Parathyroid adenoma (tissue), 2 donors: Measurements from ENCODE around the gene RMC1.

Experiments
- H2AFZ ChIP-seq: fragments of 300-600 bp; sonication (generic); one replicate; pipeline ENCODE4 v1.7.0; 2017; ENCODE audit warnings: antibody characterized with exemption, mild to moderate bottlenecking
- H3K27ac ChIP-seq: fragments of 300-600 bp; sonication (generic); one replicate; pipeline ENCODE4 v1.7.0; 2017
- H3K27me3 ChIP-seq: fragments of 300-600 bp; sonication (generic); one replicate; pipeline ENCODE4 v1.7.0; 2017; ENCODE audit warnings: low read length; ENCODE audit not compliant: control insufficient read depth, insufficient read depth
- H3K36me3 ChIP-seq: fragments of 300-600 bp; sonication (generic); one replicate; pipeline ENCODE4 v1.7.0; 2017; ENCODE audit warnings: low read length; ENCODE audit not compliant: control insufficient read depth, insufficient read depth
- H3K4me1 ChIP-seq: fragments of 300-600 bp; sonication (generic); one replicate; pipeline ENCODE4 v1.7.0; 2017; ENCODE audit warnings: control low read depth
- H3K4me2 ChIP-seq: fragments of 300-600 bp; sonication (generic); one replicate; pipeline ENCODE4 v1.7.0; 2017; ENCODE audit warnings: low read length
- H3K4me3 ChIP-seq: fragments of 300-600 bp; sonication (generic); one replicate; pipeline ENCODE4 v1.7.0; 2017; ENCODE audit warnings: low read depth, low read length
- H3K79me2 ChIP-seq: fragments of 300-600 bp; sonication (generic); one replicate; pipeline ENCODE4 v1.7.0; 2017; ENCODE audit warnings: control low read depth
- H3K9ac ChIP-seq: fragments of 300-600 bp; sonication (generic); one replicate; pipeline ENCODE4 v1.7.0; 2017; ENCODE audit warnings: mild to moderate bottlenecking
- H3K9me3 ChIP-seq: fragments of 300-600 bp; sonication (generic); one replicate; pipeline ENCODE4 v1.7.0; 2017; ENCODE audit warnings: low read length; ENCODE audit not compliant: control insufficient read depth
- TF ChIP-seq, protein P1 (sequence below): fragments of 300-600 bp; sonication (generic); IDR thresholded peaks from one replicate; pipeline ENCODE4 v1.7.0; 2017; ENCODE audit warnings: antibody characterized with exemption, mild to moderate bottlenecking
- donor health status: primary hyperparathyroidism.

The RMC1 gene

DNA sequence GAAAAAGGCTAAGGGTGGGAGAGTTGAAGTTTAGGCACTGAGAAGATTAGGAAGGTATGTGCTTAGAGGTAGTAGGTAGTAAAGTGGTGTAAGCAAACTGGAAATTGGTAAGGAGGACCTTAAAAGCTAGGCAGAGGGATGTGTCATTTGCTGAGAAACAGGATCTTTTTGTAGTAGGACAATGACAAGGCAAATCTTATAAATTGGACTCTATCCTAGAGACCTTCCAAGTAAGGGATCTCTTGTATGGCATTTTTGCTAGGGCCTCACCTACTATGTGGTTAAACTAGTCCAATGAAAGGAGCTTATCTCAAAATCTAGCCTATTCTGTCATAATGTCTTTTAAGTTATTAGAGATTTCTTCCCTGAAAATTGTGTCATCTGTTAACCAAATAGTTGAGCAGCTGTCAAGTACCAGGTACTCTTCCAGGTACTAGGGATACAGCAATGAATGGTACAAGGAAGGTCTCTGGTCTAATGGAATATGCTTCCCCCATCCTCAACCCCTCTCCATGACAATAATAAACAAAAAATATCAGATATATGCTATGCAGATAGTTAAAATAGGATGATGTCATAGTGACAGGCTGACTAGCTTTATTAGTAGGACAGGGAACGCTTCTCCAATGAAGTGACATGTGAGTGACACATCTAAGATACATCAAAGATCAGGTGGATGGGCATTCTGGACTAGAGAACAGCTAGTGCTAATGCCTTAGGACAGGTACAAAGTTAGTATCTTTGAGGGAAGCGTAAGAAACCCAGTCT is 32.5 kb upstream of the RMC1 start:
- H3K9me3 ChIP-seq: no peaks in the 10 kb centered on the region
- no peak overlapping the region for H3K4me2 ChIP-seq
- H3K4me3 ChIP-seq: no peak overlapping the region
- no peaks in the 10 kb centered on the region for H3K27me3 ChIP-seq
- H3K27ac ChIP-seq: no peak overlapping the region
- no peak overlapping the region for H2AFZ ChIP-seq
- H3K79me2 ChIP-seq: no peaks in the 10 kb centered on the region
- no peaks in the 10 kb centered on the region for H3K36me3 ChIP-seq
- H3K9ac ChIP-seq: no peak overlapping the region
- H3K4me1 ChIP-seq: no peaks in the 10 kb centered on the region
- TF ChIP-seq, protein P1, sequence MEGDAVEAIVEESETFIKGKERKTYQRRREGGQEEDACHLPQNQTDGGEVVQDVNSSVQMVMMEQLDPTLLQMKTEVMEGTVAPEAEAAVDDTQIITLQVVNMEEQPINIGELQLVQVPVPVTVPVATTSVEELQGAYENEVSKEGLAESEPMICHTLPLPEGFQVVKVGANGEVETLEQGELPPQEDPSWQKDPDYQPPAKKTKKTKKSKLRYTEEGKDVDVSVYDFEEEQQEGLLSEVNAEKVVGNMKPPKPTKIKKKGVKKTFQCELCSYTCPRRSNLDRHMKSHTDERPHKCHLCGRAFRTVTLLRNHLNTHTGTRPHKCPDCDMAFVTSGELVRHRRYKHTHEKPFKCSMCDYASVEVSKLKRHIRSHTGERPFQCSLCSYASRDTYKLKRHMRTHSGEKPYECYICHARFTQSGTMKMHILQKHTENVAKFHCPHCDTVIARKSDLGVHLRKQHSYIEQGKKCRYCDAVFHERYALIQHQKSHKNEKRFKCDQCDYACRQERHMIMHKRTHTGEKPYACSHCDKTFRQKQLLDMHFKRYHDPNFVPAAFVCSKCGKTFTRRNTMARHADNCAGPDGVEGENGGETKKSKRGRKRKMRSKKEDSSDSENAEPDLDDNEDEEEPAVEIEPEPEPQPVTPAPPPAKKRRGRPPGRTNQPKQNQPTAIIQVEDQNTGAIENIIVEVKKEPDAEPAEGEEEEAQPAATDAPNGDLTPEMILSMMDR: no peak

DNA sequence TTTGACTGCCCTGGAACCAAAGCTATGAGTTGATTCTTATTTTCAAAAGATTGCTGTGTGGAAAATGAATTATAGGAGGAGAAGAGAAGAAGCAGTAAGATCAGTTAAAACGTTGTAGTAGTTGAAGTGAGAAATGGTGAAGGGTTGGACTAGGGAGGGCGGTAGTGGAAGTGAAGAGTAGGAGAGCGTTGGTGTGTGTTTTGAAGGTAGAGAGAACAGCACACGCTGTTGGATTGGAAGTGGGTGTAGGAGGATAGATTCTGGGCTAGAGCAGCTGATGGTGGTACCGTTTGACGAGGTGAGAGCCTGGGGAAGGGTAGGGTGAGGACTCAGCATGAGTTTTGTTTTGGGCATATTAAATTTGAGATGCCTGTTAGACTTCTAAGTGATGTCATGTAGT is 31.8 kb upstream of the RMC1 start:
- H3K36me3 ChIP-seq: no peaks in the 10 kb centered on the region
- H3K4me1 ChIP-seq: no peaks in the 10 kb centered on the region
- TF ChIP-seq, protein P1: no peak
- no peaks in the 10 kb centered on the region for H3K27me3 ChIP-seq
- H3K79me2 ChIP-seq: no peaks in the 10 kb centered on the region
- no peaks in the 10 kb centered on the region for H3K9me3 ChIP-seq
- H3K27ac ChIP-seq: no peak overlapping the region
- no peak overlapping the region for H3K9ac ChIP-seq
- no peak overlapping the region for H2AFZ ChIP-seq
- H3K4me2 ChIP-seq: no peak overlapping the region
- no peak overlapping the region for H3K4me3 ChIP-seq

DNA sequence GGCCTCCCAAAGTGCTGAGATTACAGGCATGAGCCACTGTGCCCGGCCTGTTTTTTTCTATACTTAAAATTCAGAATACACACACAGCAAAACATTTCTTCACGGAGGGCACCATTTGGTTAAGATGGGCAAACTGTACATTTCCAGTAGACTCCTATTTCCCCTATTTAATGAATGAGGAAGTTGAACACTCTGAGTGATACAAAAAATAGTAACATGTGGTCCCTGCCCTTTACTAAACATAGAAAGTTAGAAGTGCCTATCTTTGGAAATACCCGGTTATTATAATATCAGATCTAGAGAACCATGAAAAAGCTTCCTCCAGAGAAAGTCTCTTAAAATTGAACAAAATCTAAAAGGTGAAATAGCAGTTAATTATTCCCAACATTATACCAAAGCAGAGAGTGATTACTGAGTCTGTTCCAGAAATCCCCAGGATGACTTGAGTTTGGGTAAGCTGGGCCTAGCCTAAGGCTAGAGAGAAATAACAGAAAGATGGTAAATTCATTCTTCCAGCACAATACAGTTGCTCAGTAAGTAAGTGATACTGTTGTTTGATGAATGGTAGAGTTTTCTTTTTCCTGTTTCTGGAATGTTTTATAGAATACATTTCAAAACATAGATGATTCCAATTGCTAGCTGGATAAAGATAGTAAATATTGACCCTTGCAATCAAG is 23.3 kb upstream of the RMC1 start:
- TF ChIP-seq, protein P1: no peak
- H2AFZ ChIP-seq: no peak overlapping the region

DNA sequence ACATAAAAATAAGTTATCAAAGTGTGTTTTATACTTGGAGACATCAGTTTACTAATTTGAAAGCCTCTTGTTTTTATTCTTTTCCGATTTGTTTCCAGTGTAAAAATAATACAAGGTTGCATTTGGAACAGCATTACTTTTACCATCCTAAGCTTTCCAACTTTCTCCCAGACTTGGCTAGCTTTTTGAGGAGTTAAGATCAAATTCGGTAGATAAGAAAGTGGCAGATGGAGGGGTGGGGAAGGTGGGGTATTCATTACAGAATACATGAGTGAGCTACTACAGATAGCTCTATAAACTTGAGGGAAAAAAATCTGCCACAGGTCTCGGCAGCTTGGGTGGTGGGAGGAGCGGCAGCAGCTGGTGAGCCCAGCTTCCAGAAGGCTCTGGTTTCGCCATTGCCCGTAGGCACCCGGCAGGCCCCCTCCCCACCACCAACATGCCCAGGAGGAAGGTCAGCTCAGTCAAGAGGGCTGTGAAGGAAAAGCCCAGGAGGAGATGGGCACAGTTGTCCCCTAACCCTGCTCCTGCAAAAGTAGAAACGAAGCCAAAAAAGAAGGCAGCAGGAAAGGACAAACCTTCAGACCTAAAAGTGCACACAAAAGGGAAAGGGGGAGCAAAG is 18.6 kb upstream of the RMC1 start:
- H3K27me3 ChIP-seq: no peaks in the 10 kb centered on the region
- no peak overlapping the region for H3K27ac ChIP-seq
- no peak overlapping the region for H3K9ac ChIP-seq
- no peak overlapping the region for H3K4me3 ChIP-seq
- no peak overlapping the region for H2AFZ ChIP-seq
- H3K4me1 ChIP-seq: no peaks in the 10 kb centered on the region
- H3K79me2 ChIP-seq: no peaks in the 10 kb centered on the region
- no peaks in the 10 kb centered on the region for H3K9me3 ChIP-seq
- no peak overlapping the region for H3K4me2 ChIP-seq
- TF ChIP-seq, protein P1: no peak
- no peaks in the 10 kb centered on the region for H3K36me3 ChIP-seq

More for the DNA sequence above, 23.3 kb upstream of the RMC1 start:
- Histone ChIP-seq H3K27me3 (no peaks in the 10 kb centered on the region), H3K36me3 (no peaks in the 10 kb centered on the region), H3K79me2 (no peaks in the 10 kb centered on the region), H3K9ac (no peak overlapping the region), H3K9me3 (no peaks in the 10 kb centered on the region), H3K4me3 (no peak overlapping the region), H3K4me2 (no peak overlapping the region), H3K4me1 (peaks cover 4% of the 10 kb centered on the region), H3K27ac (no peak overlapping the region)
